Mesenchymal stem cell (in vitro differentiated cells and primary cell): ENCODE results near the gene TMEFF2.
A peak's percentile ranks its signal among the peaks of the same experiment; 100 is the strongest.

ENCODE experiments used
- DNase-seq: peaks from one replicate; pipeline ENCODE4 v3.0.0-alpha.2; 2013
- H2AFZ ChIP-seq: one replicate; pipeline ENCODE4 v1.6.1; 2013; ENCODE audit warnings: low read depth, mild to moderate bottlenecking, control low read depth, inconsistent platforms, low read length, moderate library complexity
- H2AK5ac ChIP-seq: 2 replicates; pipeline ENCODE4 v1.6.1; 2013; ENCODE audit warnings: low read length, moderate library complexity, mild to moderate bottlenecking, inconsistent platforms; ENCODE audit not compliant: severe bottlenecking
- H2BK120ac ChIP-seq: one replicate; pipeline ENCODE4 v1.6.1; 2013; ENCODE audit warnings: low read depth, mild to moderate bottlenecking, inconsistent platforms, low read length, moderate library complexity
- H2BK12ac ChIP-seq, 2 experiments: one replicate each; pipeline ENCODE4 v1.6.1; 2013; ENCODE audit warnings: inconsistent platforms in 2 of 2, low read length in 2 of 2, mild to moderate bottlenecking in 2 of 2, moderate library complexity in 2 of 2, control low read depth in 1 of 2
- H2BK15ac ChIP-seq: one replicate; pipeline ENCODE4 v1.6.1; 2013; ENCODE audit warnings: mild to moderate bottlenecking, low read depth, inconsistent platforms; ENCODE audit not compliant: poor library complexity, severe bottlenecking
- H2BK5ac ChIP-seq: 2 replicates; pipeline ENCODE4 v1.6.1; 2013; ENCODE audit warnings: low read depth, mild to moderate bottlenecking, low read length, control low read depth, inconsistent platforms; ENCODE audit not compliant: poor library complexity, severe bottlenecking
- H3K14ac ChIP-seq, 2 experiments: one replicate each; pipeline ENCODE4 v1.6.1; 2013; ENCODE audit warnings: inconsistent platforms in 2 of 2, low read length in 2 of 2, control low read depth in 1 of 2, mild to moderate bottlenecking in 1 of 2, moderate library complexity in 1 of 2
- H3K18ac ChIP-seq, 2 experiments: one replicate each; pipeline ENCODE4 v1.6.1; 2013; ENCODE audit warnings: inconsistent platforms in 2 of 2, low read length in 2 of 2, control low read depth in 1 of 2, low read depth in 1 of 2, mild to moderate bottlenecking in 1 of 2
- H3K23ac ChIP-seq, 2 experiments: one replicate each; pipeline ENCODE4 v1.6.1; 2013; ENCODE audit warnings: inconsistent platforms in 2 of 2, low read length in 2 of 2, mild to moderate bottlenecking in 2 of 2, moderate library complexity in 2 of 2, control low read depth in 1 of 2
- H3K27ac ChIP-seq: 2 replicates; pipeline ENCODE4 v1.5.1; 2013; ENCODE audit warnings: mild to moderate bottlenecking, moderate library complexity, low read length, control low read depth, inconsistent platforms; ENCODE audit not compliant: poor library complexity, severe bottlenecking
- H3K27me3 ChIP-seq, 2 experiments: 2 replicates each; pipeline versions ENCODE4 v1.6.1 to v1.7.0; 2013; ENCODE audit warnings: low read length in 2 of 2, mild to moderate bottlenecking in 2 of 2, moderate library complexity in 2 of 2, control low read depth in 1 of 2, inconsistent platforms in 1 of 2; ENCODE audit not compliant: control insufficient read depth in 1 of 2, insufficient read depth in 1 of 2
- H3K36me3 ChIP-seq, 2 experiments: 2 replicates each; pipeline versions ENCODE4 v1.6.1 to v1.7.0; 2013; ENCODE audit warnings: low read length in 2 of 2, control low read depth in 1 of 2, inconsistent platforms in 1 of 2, low read depth in 1 of 2, mild to moderate bottlenecking in 1 of 2; ENCODE audit not compliant: insufficient read depth in 2 of 2, control insufficient read depth in 1 of 2
- H3K4ac ChIP-seq, 2 experiments: one replicate each; pipeline ENCODE4 v1.6.1; 2013; ENCODE audit warnings: inconsistent platforms in 2 of 2, low read length in 2 of 2, mild to moderate bottlenecking in 2 of 2, moderate library complexity in 2 of 2, control low read depth in 1 of 2, low read depth in 1 of 2
- H3K4me1 ChIP-seq: 2 replicates; pipeline ENCODE4 v1.6.1; 2013; ENCODE audit warnings: low read depth, low read length, control low read depth; ENCODE audit not compliant: control insufficient read depth, insufficient read depth
- H3K4me2 ChIP-seq: 2 replicates; pipeline ENCODE4 v1.6.1; 2013; ENCODE audit warnings: low read length, mild to moderate bottlenecking, inconsistent platforms; ENCODE audit not compliant: poor library complexity, severe bottlenecking
- H3K4me3 ChIP-seq, 2 experiments: 2 replicates each; pipeline versions ENCODE4 v1.5.1 to v1.7.0; 2013; ENCODE audit warnings: low read length in 2 of 2, mild to moderate bottlenecking in 2 of 2, control low read depth in 1 of 2, low read depth in 1 of 2; ENCODE audit not compliant: insufficient read depth in 1 of 2
- H3K79me1 ChIP-seq: replicated peaks from 2 replicates; pipeline ENCODE4 v1.6.1; 2013; ENCODE audit warnings: mild to moderate bottlenecking, control low read depth, low read length, inconsistent platforms; ENCODE audit not compliant: poor library complexity, severe bottlenecking
- H3K9ac ChIP-seq: 2 replicates; pipeline ENCODE4 v1.7.0; 2013; ENCODE audit warnings: mild to moderate bottlenecking, low read length, moderate library complexity
- H3K9me3 ChIP-seq: 2 replicates; pipeline ENCODE4 v1.7.0; 2013; ENCODE audit warnings: mild to moderate bottlenecking, low read length; ENCODE audit not compliant: control insufficient read depth
- H4K8ac ChIP-seq: one replicate; pipeline ENCODE4 v1.6.1; 2013; ENCODE audit warnings: inconsistent platforms, mild to moderate bottlenecking, low read length, moderate library complexity
- H4K91ac ChIP-seq: one replicate; pipeline ENCODE4 v1.6.1; 2013; ENCODE audit warnings: mild to moderate bottlenecking, low read length, inconsistent platforms
- WGBS: methylation state at CpG from one replicate; pipeline ENCODE4 v1.1.7; 2013; ENCODE audit warnings: mixed read lengths; 5-methylcytosine and 5-hydroxymethylcytosine counted together

TMEFF2 gene

GRCh38 chr2:192202373-192202772 lies 7.6 kb upstream of the TMEFF2 start:
- Histone ChIP-seq H2AK5ac (no peak overlapping the region), H3K23ac (no peak overlapping the region), H3K27me3 (peaks cover 0 to 25% of the 10 kb centered on the region in 2 experiments), H3K9me3 (no peaks in the 10 kb centered on the region), H3K14ac (no peak overlapping the region), H2AFZ (no peak overlapping the region), H4K8ac (no peak overlapping the region), H3K4me1 (no peaks in the 10 kb centered on the region), H3K36me3 (no peaks in the 10 kb centered on the region), H3K4me2 (no peak overlapping the region), H2BK15ac (no peak overlapping the region), H3K18ac (no peak overlapping the region), H2BK12ac (no peak overlapping the region), H2BK120ac (no peak overlapping the region), H3K4me3 (no peak overlapping the region), H3K27ac (no peak overlapping the region), H3K9ac (no peak overlapping the region), H2BK5ac (no peak overlapping the region), H3K4ac (no peak overlapping the region), H4K91ac (no peak overlapping the region), H3K79me1 (no peaks in the 10 kb centered on the region)
- 96% methylated on average over 2 of the region's 3 CpGs for WGBS
- DNase-seq: no peak

GRCh38 chr2:192201116-192201515 lies 6.4 kb upstream of the TMEFF2 start:
- no peak overlapping the region for H3K14ac ChIP-seq
- no peaks in the 10 kb centered on the region for H3K36me3 ChIP-seq
- no peaks in the 10 kb centered on the region for H3K79me1 ChIP-seq
- no peaks in the 10 kb centered on the region for H3K9me3 ChIP-seq
- no peak overlapping the region for H3K18ac ChIP-seq
- H2BK5ac ChIP-seq: no peak overlapping the region
- no peak overlapping the region for H2AK5ac ChIP-seq
- no peak overlapping the region for H2BK15ac ChIP-seq
- no peak overlapping the region for H3K9ac ChIP-seq
- WGBS: no CpG with 5 or more reads among the region's 1 CpG
- no peak overlapping the region for H3K27ac ChIP-seq
- H3K23ac ChIP-seq: no peak overlapping the region
- no peak overlapping the region for H2AFZ ChIP-seq
- H3K4me2 ChIP-seq: no peak overlapping the region
- H4K91ac ChIP-seq: no peak overlapping the region
- H2BK12ac ChIP-seq: no peak overlapping the region
- no peak for DNase-seq
- H4K8ac ChIP-seq: no peak overlapping the region
- no peak overlapping the region for H3K4ac ChIP-seq
- H2BK120ac ChIP-seq: no peak overlapping the region
- H3K27me3 ChIP-seq: peaks cover 0 to 37% of the 10 kb centered on the region in 2 experiments
- no peaks in the 10 kb centered on the region for H3K4me1 ChIP-seq
- no peak overlapping the region for H3K4me3 ChIP-seq

- Histone ChIP-seq H3K4me2 (no peak overlapping the region), H3K79me1 (no peaks in the 10 kb centered on the region), H3K9me3 (no peaks in the 10 kb centered on the region), H3K4ac (no peak overlapping the region), H2BK5ac (no peak overlapping the region), H3K36me3 (no peaks in the 10 kb centered on the region), H3K18ac (no peak overlapping the region), H3K23ac (no peak overlapping the region), H3K14ac (no peak overlapping the region), H2AFZ (no peak overlapping the region), H3K27me3 (peaks cover 5 to 75% of the 10 kb centered on the region in 2 experiments), H4K91ac (no peak overlapping the region), H3K27ac (no peak overlapping the region), H2BK120ac (no peak overlapping the region), H3K4me1 (peaks cover 14% of the 10 kb centered on the region), H3K4me3 (no peak overlapping the region), H2BK15ac (no peak overlapping the region), H2BK12ac (no peak overlapping the region), H4K8ac (no peak overlapping the region), H3K9ac (no peak overlapping the region), H2AK5ac (no peak overlapping the region)
- no peak for DNase-seq
- 100% methylated on average over 1 of the region's 1 CpG for WGBS
Observed at GRCh38 chr2:192197357-192197756, 2.6 kb upstream of the TMEFF2 start.

- H2BK120ac ChIP-seq: no peak overlapping the region
- peak overlapping the region in 1 of 2 experiments; percentile 85 for H3K4me3 ChIP-seq
- no peak overlapping the region for H2AK5ac ChIP-seq
- WGBS: 20% methylated on average over 13 of the region's 14 CpGs
- peak overlapping the region in 1 of 2 experiments; percentile 78 for H3K23ac ChIP-seq
- no peak overlapping the region for H4K8ac ChIP-seq
- H3K36me3 ChIP-seq: no peaks in the 10 kb centered on the region
- H3K4me1 ChIP-seq: peaks cover 14% of the 10 kb centered on the region
- H3K4ac ChIP-seq: no peak overlapping the region
- peak overlapping the region; percentile 80 for H3K4me2 ChIP-seq
- no peak overlapping the region for H2BK15ac ChIP-seq
- H2AFZ ChIP-seq: no peak overlapping the region
- no peak overlapping the region for H3K27ac ChIP-seq
- no peaks in the 10 kb centered on the region for H3K79me1 ChIP-seq
- DNase-seq: peak; percentile 20
- H2BK12ac ChIP-seq: no peak overlapping the region
- H3K14ac ChIP-seq: no peak overlapping the region
- H3K27me3 ChIP-seq: peaks cover 5 to 82% of the 10 kb centered on the region in 2 experiments
- H2BK5ac ChIP-seq: no peak overlapping the region
- no peaks in the 10 kb centered on the region for H3K9me3 ChIP-seq
- H4K91ac ChIP-seq: no peak overlapping the region
- no peak overlapping the region for H3K18ac ChIP-seq
- no peak overlapping the region for H3K9ac ChIP-seq
Observed at GRCh38 chr2:192196421-192197194, 1.9 kb upstream of the TMEFF2 start.
